Spleen (tissue), 11 donors: ENCODE data around the gene SINHCAF. TPM values are rescaled to one million over a fixed set of nuclear protein-coding genes. Genes with fewer than 3 reads are reported as not detected.

Experiments used
- DNase-seq: peaks from one replicate; pipeline ENCODE4 v3.0.0-alpha.2; 2020
- H3K27ac ChIP-seq, 8 donors: fragments of 200-600 bp; sonication (generic) in 7 of 8; 1 replicate in 4 of 8; 2 replicates in 4 of 8; pipeline versions ENCODE4 v1.5.0 to v1.8.0; 2016 to 2021; ENCODE audit warnings: inconsistent platforms in 4 of 8, mild to moderate bottlenecking in 4 of 8, moderate library complexity in 1 of 8
- H3K27me3 ChIP-seq, 7 donors: fragments of 200-600 bp; sonication (generic) in 6 of 7; replicated peaks in 1 of 7; 1 replicate in 4 of 7; 2 replicates in 3 of 7; pipeline versions ENCODE4 v1.5.0 to v1.8.0; 2016 to 2021; ENCODE audit warnings: inconsistent platforms in 3 of 7, mild to moderate bottlenecking in 1 of 7
- H3K36me3 ChIP-seq, 6 donors: fragments of 200-600 bp; sonication (generic) in 5 of 6; 1 replicate in 4 of 6; 2 replicates in 2 of 6; pipeline versions ENCODE4 v1.5.0 to v1.8.0; 2016 to 2021; ENCODE audit warnings: inconsistent platforms in 2 of 6
- H3K4me1 ChIP-seq, 6 donors: fragments of 200-600 bp; sonication (generic) in 5 of 6; 1 replicate in 3 of 6; 2 replicates in 3 of 6; pipeline versions ENCODE4 v1.5.0 to v1.8.0; 2016 to 2021; ENCODE audit warnings: inconsistent platforms in 3 of 6
- H3K4me3 ChIP-seq, 8 donors: fragments of 200-600 bp; sonication (generic) in 7 of 8; 1 replicate in 4 of 8; 2 replicates in 4 of 8; pipeline versions ENCODE4 v1.5.0 to v1.8.0; 2016 to 2021; ENCODE audit warnings: inconsistent platforms in 4 of 8, mild to moderate bottlenecking in 4 of 8, moderate library complexity in 2 of 8
- H3K9me3 ChIP-seq, 8 donors: fragments of 200-600 bp; sonication (generic) in 7 of 8; 1 replicate in 4 of 8; 2 replicates in 4 of 8; pipeline versions ENCODE4 v1.5.0 to v1.8.0; 2016 to 2021; ENCODE audit warnings: inconsistent platforms in 4 of 8
- POLR2A ChIP-seq, 3 donors: fragments of 450-650 bp; IDR thresholded peaks; one replicate each; pipeline ENCODE4 v1.5.1; 2017; ENCODE audit warnings: antibody characterized with exemption in 3 of 3, mild to moderate bottlenecking in 1 of 3
- POLR2AphosphoS5 ChIP-seq, 3 donors: sonication (generic); formaldehyde crosslinking; IDR thresholded peaks; one replicate each; pipeline ENCODE4 v1.5.1; 2017; ENCODE audit warnings: antibody characterized with exemption in 3 of 3
- WGBS, 5 donors: extraction: QIAGEN DNeasy Blood & Tissue Kit in 3 of 5; methylation state at CpG; one replicate each; pipeline versions ENCODE4 v1.1.5 to v1.1.7; 2013 to 2018; 5-methylcytosine and 5-hydroxymethylcytosine counted together
- intact Hi-C: fragments of 100-400 bp; cut with DNase I; formaldehyde crosslinking; loops from one replicate; pipeline ENCODE4 v1.15.0; 2023; ENCODE audit warnings: low total_unique reads
- polyA plus RNA-seq, 3 donors: library from polyadenylated mRNA; stranded (reverse); fragments of 200-250 nt; gene quantifications; one replicate each; pipeline ENCODE4 v1.2.1, GENCODE V29; 2013
- total RNA-seq, 7 donors: library from RNA; depleted of rRNA in 3 of 7; stranded (reverse); fragments of >200 nt in 3 of 7; fragmentation: NEBNext Ultra II Directional in 4 of 7; extraction: Animal tissue kit (Norgen Biotek cat#: 25700) in 4 of 7; gene quantifications; one replicate each; pipeline versions ENCODE4 v1.1.0 to v1.2.1, GENCODE V29; 2016 to 2021
- TF ChIP-seq, protein P1 (sequence below), 11 experiments: fragments of 200-600 bp in 7 of 11; fragments of 450-650 bp in 4 of 11; sonication (generic) in 4 of 11; IDR thresholded peaks in 8 of 11; conservative IDR thresholded peaks in 3 of 11; 1 replicate in 7 of 11; 2 replicates in 4 of 11; pipeline versions ENCODE4 v1.4.0 to v1.8.0; 2016 to 2021; ENCODE audit warnings: antibody characterized with exemption in 11 of 11, inconsistent platforms in 4 of 11, mild to moderate bottlenecking in 1 of 11
- donor health status: healthy with polysubstance abuse.
- donor health status: DM: no; HTN: no; CAD: no; lungs with moderate emphysema.
- donor health status: DM: no; HTN: no; CAD: no.
- donor health status: Bipolar disorder and iron deficiency.
- donor health status: healthy.
- donor health status: DM: no; HTN: no; CAD: no.
- donor health status: DM: yes; HTN: yes; CAD: no.

The SINHCAF gene
- total and polyA plus RNA-seq, 10 donors = 28.4 to 121 (median 55.9) TPM

DNA sequence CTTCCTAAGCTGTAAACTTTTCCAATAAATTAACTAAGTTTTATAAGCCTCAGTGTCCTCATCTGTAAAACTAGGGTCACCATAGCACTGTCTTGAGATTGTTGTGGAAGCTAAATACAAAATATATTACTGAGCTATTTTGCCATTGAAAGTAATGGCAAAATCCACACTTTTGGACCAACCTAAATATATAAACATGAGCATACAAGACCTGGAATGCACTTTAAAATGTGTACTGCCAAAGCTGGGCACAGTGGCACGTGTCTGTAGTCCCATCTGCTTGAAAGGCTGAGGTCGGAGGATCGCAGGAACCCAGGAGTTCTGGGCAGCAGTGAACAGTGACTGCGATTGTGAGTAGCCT is 29.8 kb upstream of the SINHCAF start:
- no peaks in the 10 kb centered on the region for H3K36me3 ChIP-seq
- no peak overlapping the region for H3K27ac ChIP-seq
- intact Hi-C loops = no loop called here

DNA sequence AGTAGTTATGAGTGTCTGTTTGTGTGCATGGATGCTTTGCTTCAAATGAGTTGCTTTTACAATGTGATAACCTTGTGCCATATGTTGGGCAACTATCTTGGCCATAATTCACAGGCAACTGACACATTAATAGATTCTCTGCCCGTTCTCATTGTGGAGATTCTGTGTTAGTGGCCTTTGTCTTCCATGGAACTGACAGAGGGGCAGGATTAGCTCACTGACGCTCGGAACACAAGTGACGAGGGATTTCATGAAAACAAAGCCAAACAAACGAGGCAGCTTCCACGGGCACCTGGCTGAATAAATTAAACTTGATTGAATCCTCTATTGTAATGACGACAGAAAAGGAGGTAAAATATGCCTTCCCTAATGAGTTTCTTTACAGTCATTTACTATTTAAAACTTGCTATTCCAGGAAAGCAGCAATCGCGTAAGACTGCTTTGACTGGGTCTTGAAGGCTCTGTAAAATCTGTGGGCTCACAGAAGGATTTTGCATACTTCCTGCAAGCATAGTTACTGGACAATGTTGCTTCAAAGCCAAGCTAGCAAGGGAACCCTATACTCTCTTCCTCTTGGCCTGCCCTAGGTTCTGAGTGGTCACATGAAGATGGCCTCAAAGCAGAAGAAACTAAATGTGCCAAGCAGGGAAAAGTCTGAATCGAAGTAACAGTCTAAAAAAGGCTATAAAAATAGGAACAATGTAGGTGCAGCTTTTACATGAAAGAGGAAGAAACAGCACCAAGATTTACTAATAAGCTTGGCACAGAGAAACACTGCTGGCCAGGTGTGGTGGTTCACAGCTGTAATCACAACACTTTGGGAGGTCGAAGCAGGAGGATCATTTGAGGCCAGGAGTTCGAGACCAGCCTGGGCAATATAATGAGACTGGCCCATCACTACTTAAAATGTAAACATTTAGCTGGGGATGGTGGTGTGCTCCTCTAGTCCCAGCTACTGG is 28.1 kb upstream of the SINHCAF start:
- no peak overlapping the region for H3K4me3 ChIP-seq
- peak overlapping the region in 1 of 8 donors; percentile 9 for H3K27ac ChIP-seq
- no peak for DNase-seq
- intact Hi-C loops = no loop called here
- H3K36me3 ChIP-seq = no peaks in the 10 kb centered on the region
- H3K4me1 ChIP-seq = peaks cover 0 to 4% (median 0%) of the 10 kb centered on the region in 6 donors
- H3K27me3 ChIP-seq = no peaks in the 10 kb centered on the region
- TF ChIP-seq, protein P1, sequence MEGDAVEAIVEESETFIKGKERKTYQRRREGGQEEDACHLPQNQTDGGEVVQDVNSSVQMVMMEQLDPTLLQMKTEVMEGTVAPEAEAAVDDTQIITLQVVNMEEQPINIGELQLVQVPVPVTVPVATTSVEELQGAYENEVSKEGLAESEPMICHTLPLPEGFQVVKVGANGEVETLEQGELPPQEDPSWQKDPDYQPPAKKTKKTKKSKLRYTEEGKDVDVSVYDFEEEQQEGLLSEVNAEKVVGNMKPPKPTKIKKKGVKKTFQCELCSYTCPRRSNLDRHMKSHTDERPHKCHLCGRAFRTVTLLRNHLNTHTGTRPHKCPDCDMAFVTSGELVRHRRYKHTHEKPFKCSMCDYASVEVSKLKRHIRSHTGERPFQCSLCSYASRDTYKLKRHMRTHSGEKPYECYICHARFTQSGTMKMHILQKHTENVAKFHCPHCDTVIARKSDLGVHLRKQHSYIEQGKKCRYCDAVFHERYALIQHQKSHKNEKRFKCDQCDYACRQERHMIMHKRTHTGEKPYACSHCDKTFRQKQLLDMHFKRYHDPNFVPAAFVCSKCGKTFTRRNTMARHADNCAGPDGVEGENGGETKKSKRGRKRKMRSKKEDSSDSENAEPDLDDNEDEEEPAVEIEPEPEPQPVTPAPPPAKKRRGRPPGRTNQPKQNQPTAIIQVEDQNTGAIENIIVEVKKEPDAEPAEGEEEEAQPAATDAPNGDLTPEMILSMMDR (IDR thresholded peaks at IDR 0.05 in 8 of 11, conservative IDR thresholded peaks at IDR 0.05 in 3 of 11) = no peak
- TF ChIP-seq POLR2A (IDR thresholded peaks at IDR 0.05) = no peak
- no peak for TF ChIP-seq POLR2AphosphoS5 (IDR thresholded peaks at IDR 0.05)
- WGBS, 5 donors = 45 to 62% (median 59%) methylated on average over 12 of the region's 12 CpGs
- H3K9me3 ChIP-seq = no peaks in the 10 kb centered on the region

More for the DNA sequence above, 29.8 kb upstream of the SINHCAF start:
- Histone ChIP-seq H3K4me1 (peaks cover 0 to 4% (median 0%) of the 10 kb centered on the region in 6 donors), H3K9me3 (no peaks in the 10 kb centered on the region), H3K4me3 (no peak overlapping the region), H3K27me3 (no peaks in the 10 kb centered on the region)
- TF ChIP-seq, protein P1 (IDR thresholded peaks at IDR 0.05 in 8 of 11, conservative IDR thresholded peaks at IDR 0.05 in 3 of 11) = no peak
- TF ChIP-seq POLR2AphosphoS5 (IDR thresholded peaks at IDR 0.05) = no peak
- no peak for TF ChIP-seq POLR2A (IDR thresholded peaks at IDR 0.05)
- DNase-seq = no peak
- WGBS, 5 donors = 69 to 91% (median 84%) methylated on average over 4 of the region's 4 CpGs

DNA sequence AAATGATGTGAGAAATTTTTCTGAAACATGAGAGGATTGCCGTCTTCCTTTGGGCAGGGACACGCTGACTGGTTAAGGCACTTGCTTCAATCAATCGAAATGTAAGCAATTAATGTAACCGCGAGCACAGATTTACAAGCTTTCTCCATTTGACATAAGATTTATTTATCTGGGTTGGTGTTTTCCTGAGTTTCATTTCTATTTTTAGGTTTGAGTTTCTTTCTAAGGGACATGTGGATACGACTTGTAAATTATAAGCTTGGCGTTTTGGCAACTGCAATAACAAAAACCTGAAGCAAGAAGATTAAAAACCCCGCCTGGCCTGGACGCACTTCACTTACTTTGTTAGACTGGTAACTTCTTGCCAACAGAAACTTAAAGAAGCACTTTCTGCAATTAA is 20.3 kb upstream of the SINHCAF start:
- no peak overlapping the region for H3K4me3 ChIP-seq
- 33 to 42% (median 38%) methylated on average over 9 of the region's 9 CpGs for WGBS, 5 donors
- H3K9me3 ChIP-seq = no peaks in the 10 kb centered on the region
- H3K36me3 ChIP-seq = no peaks in the 10 kb centered on the region
- intact Hi-C loops = no loop called here
- H3K4me1 ChIP-seq = no peaks in the 10 kb centered on the region
- no peaks in the 10 kb centered on the region for H3K27me3 ChIP-seq
- no peak for TF ChIP-seq POLR2A (IDR thresholded peaks at IDR 0.05)
- TF ChIP-seq POLR2AphosphoS5 (IDR thresholded peaks at IDR 0.05) = no peak
- TF ChIP-seq, protein P1 (IDR thresholded peaks at IDR 0.05 in 8 of 11, conservative IDR thresholded peaks at IDR 0.05 in 3 of 11) = no peak
- H3K27ac ChIP-seq = no peak overlapping the region
- peak; percentile 4 for DNase-seq

DNA sequence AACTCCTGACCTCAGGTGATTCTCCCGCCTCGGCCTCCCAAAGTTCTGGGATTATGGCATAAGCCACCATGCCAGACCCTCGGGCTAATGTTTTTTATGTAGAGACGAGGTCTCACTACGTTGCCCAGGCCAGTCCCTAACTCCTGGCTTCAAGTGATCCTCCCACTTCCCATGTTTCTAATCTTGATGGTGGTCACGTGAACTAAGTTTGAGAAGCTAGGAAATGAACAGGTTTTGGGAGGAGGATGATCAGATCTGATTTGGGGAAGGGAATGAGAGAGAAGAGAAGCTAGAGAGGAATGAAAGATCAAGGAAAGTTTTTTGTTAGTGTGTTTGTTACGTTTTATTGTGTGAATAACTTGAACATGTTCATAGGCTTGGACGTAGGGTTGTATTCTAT is 17.2 kb upstream of the SINHCAF start:
- peak; percentile 22 for DNase-seq
- H3K36me3 ChIP-seq = no peaks in the 10 kb centered on the region
- no peak overlapping the region for H3K4me3 ChIP-seq
- no peak overlapping the region for H3K27ac ChIP-seq
- H3K4me1 ChIP-seq = no peaks in the 10 kb centered on the region
- TF ChIP-seq POLR2AphosphoS5 (IDR thresholded peaks at IDR 0.05) (no peak), POLR2A (IDR thresholded peaks at IDR 0.05) (no peak)
- TF ChIP-seq, protein P1 (IDR thresholded peaks at IDR 0.05 in 8 of 11, conservative IDR thresholded peaks at IDR 0.05 in 3 of 11) = no peak
- intact Hi-C loops = no loop called here
- WGBS, 5 donors = 79 to 92% (median 88%) methylated on average over 8 of the region's 8 CpGs
- no peaks in the 10 kb centered on the region for H3K27me3 ChIP-seq
- H3K9me3 ChIP-seq = no peaks in the 10 kb centered on the region
